ENCODE measurements around the gene SYMPK.

Gene SYMPK

GRCh38 chr19:45824041-45824471 lies 38.9 kb downstream of the SYMPK start:
- H3K4me3 ChIP-seq (ENCODE audit: low read depth, low read length): no peak overlapping the region
- no peak for DNase-seq (ENCODE audit: low read depth)
- TF ChIP-seq CTCF (IDR thresholded peaks at IDR 0.05; ENCODE audit: insufficient read depth, low read depth, low read length, missing control alignments): no peak

GRCh38 chr19:45823182-45823581 lies 39.8 kb downstream of the SYMPK start:
- TF ChIP-seq CTCF (IDR thresholded peaks at IDR 0.05; ENCODE audit: insufficient read depth, low read depth, low read length, missing control alignments): no peak
- no peak for DNase-seq (ENCODE audit: low read depth)
- no peak overlapping the region for H3K4me3 ChIP-seq (ENCODE audit: low read depth, low read length)

GRCh38 chr19:45822716-45823115 lies 40.2 kb downstream of the SYMPK start:
- TF ChIP-seq CTCF (IDR thresholded peaks at IDR 0.05; ENCODE audit: insufficient read depth, low read depth, low read length, missing control alignments): no peak
- H3K4me3 ChIP-seq (ENCODE audit: low read depth, low read length): no peak overlapping the region
- no peak for DNase-seq (ENCODE audit: low read depth)

GRCh38 chr19:45821570-45821969 lies 41.4 kb downstream of the SYMPK start:
- no peak overlapping the region for H3K4me3 ChIP-seq (ENCODE audit: low read depth, low read length)
- no peak for TF ChIP-seq CTCF (IDR thresholded peaks at IDR 0.05; ENCODE audit: insufficient read depth, low read depth, low read length, missing control alignments)

GRCh38 chr19:45821103-45821521 lies 41.8 kb downstream of the SYMPK start:
- no peak overlapping the region for H3K4me3 ChIP-seq (ENCODE audit: low read depth, low read length)
- TF ChIP-seq CTCF (IDR thresholded peaks at IDR 0.05; ENCODE audit: insufficient read depth, low read depth, low read length, missing control alignments): no peak
- DNase-seq (ENCODE audit: low read depth): no peak

More at GRCh38 chr19:45821570-45821969, 41.4 kb downstream of the SYMPK start:
- no peak for DNase-seq (ENCODE audit: low read depth)

- no peak overlapping the region for H3K4me3 ChIP-seq (ENCODE audit: low read depth, low read length)
- no peak for TF ChIP-seq CTCF (IDR thresholded peaks at IDR 0.05; ENCODE audit: insufficient read depth, low read depth, low read length, missing control alignments)
- no peak for DNase-seq (ENCODE audit: low read depth)
Observed at GRCh38 chr19:45820413-45821102, 42.4 kb downstream of the SYMPK start.

GRCh38 chr19:45819769-45820168 lies 43.2 kb downstream of the SYMPK start:
- no peak for TF ChIP-seq CTCF (IDR thresholded peaks at IDR 0.05; ENCODE audit: insufficient read depth, low read depth, low read length, missing control alignments)
- DNase-seq (ENCODE audit: low read depth): no peak
- no peak overlapping the region for H3K4me3 ChIP-seq (ENCODE audit: low read depth, low read length)

Data from GM12865 (cell line).